Fibroblast of lung (primary cell): ENCODE results near the gene TASP1.

Experiments used
- EZH2 ChIP-seq: IDR thresholded peaks from 2 replicates; pipeline ENCODE4 v1.5.1; 2012; ENCODE audit warnings: low read length, control low read depth, mild to moderate bottlenecking; ENCODE audit errors: missing control alignments
- TF ChIP-seq, protein P1 (sequence below), 2 donors: IDR thresholded peaks in 1 of 2; conservative IDR thresholded peaks in 1 of 2; 1 replicate in 1 of 2; 2 replicates in 1 of 2; pipeline ENCODE4 v1.5.1; 2011 to 2012; ENCODE audit warnings: low read length in 2 of 2, control low read depth in 1 of 2, inconsistent platforms in 1 of 2, low read depth in 1 of 2, mild to moderate bottlenecking in 1 of 2

DNA sequence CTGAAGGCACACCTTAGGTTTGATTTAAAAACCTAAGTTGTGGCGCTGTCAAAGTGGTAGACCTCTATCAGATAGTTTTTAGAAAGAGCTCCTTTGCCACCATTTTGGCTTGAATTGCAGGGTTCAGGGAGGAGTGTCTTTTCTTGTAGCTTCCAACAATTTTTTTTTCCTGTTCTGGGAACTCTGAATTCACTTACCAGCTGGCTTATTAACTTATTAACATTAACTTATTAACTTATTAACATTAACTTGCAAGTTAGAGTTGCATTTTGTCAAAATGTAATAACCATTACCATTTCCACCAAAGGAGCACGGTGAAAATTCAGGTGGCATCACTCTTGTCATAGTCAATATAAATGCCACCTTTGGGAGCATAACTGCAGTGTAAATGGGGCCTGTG is 235.7 kb downstream of the TASP1 start:
- no peak for TF ChIP-seq EZH2
- TF ChIP-seq, protein P1, sequence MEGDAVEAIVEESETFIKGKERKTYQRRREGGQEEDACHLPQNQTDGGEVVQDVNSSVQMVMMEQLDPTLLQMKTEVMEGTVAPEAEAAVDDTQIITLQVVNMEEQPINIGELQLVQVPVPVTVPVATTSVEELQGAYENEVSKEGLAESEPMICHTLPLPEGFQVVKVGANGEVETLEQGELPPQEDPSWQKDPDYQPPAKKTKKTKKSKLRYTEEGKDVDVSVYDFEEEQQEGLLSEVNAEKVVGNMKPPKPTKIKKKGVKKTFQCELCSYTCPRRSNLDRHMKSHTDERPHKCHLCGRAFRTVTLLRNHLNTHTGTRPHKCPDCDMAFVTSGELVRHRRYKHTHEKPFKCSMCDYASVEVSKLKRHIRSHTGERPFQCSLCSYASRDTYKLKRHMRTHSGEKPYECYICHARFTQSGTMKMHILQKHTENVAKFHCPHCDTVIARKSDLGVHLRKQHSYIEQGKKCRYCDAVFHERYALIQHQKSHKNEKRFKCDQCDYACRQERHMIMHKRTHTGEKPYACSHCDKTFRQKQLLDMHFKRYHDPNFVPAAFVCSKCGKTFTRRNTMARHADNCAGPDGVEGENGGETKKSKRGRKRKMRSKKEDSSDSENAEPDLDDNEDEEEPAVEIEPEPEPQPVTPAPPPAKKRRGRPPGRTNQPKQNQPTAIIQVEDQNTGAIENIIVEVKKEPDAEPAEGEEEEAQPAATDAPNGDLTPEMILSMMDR (conservative IDR thresholded peaks at IDR 0.05 in 1 of 2, IDR thresholded peaks at IDR 0.05 in 1 of 2; ENCODE audit: low read depth in 1 of 2, low read length in 2 of 2), result no peak
